HG03575 (cell line): ENCODE results near the gene SPDYE18.
"Not testable (repeated sequence)": the region's sequence is repeated elsewhere in the genome, so short reads cannot be mapped to it uniquely, and the experiment has no call there.

Experiments
- ATAC-seq: cut with Tn5 transposase; IDR thresholded peaks from one replicate; pipeline ENCODE4 v1.9.1; 2021; ENCODE audit not compliant: unreplicated experiment, insufficient number of reproducible peaks, low FRiP score; ENCODE audit errors: extremely low read depth

Gene SPDYE18

GRCh38 chr7:77062557-77062956 is at the start of gene SPDYE18:
Gene SPDYE18 (minus strand): TSS chr7:77062558. CDS start chr7:77060512, 2,046 bp downstream.
- not testable (repeated sequence) for ATAC-seq

- not testable (repeated sequence) for ATAC-seq
These were observed 46.0 kb upstream of the SPDYE18 start for GRCh38 chr7:77108362-77108761.

GRCh38 chr7:77107659-77108058 is 45.3 kb upstream of the SPDYE18 start:
- not testable (repeated sequence) for ATAC-seq

- ATAC-seq, result not testable (repeated sequence)
These were observed 43.5 kb upstream of the SPDYE18 start for GRCh38 chr7:77105904-77106303.

- ATAC-seq, result not testable (repeated sequence)
These were observed 40.3 kb upstream of the SPDYE18 start for GRCh38 chr7:77102671-77103070.

- ATAC-seq, result not testable (repeated sequence)
These were observed 38.8 kb upstream of the SPDYE18 start for GRCh38 chr7:77101187-77101586.

- not testable (repeated sequence) for ATAC-seq
These were observed 38.1 kb upstream of the SPDYE18 start for GRCh38 chr7:77100501-77100900.

GRCh38 chr7:77092301-77092700 is 29.9 kb upstream of the SPDYE18 start:
- ATAC-seq, result not testable (repeated sequence)

- ATAC-seq, result not testable (repeated sequence)
These were observed 19.8 kb upstream of the SPDYE18 start for GRCh38 chr7:77082192-77082591.

- ATAC-seq, result not testable (repeated sequence)
These were observed 17.9 kb upstream of the SPDYE18 start for GRCh38 chr7:77080236-77080635.

GRCh38 chr7:77079624-77080023 is 17.3 kb upstream of the SPDYE18 start:
- ATAC-seq, result not testable (repeated sequence)

- not testable (repeated sequence) for ATAC-seq
These were observed 16.8 kb upstream of the SPDYE18 start for GRCh38 chr7:77079112-77079511.

GRCh38 chr7:77077060-77077459 is 14.7 kb upstream of the SPDYE18 start:
- not testable (repeated sequence) for ATAC-seq

- ATAC-seq, result not testable (repeated sequence)
These were observed 12.5 kb upstream of the SPDYE18 start for GRCh38 chr7:77074786-77075396.

- not testable (repeated sequence) for ATAC-seq
These were observed 8.8 kb upstream of the SPDYE18 start for GRCh38 chr7:77071108-77071507.

- ATAC-seq, result not testable (repeated sequence)
These were observed 3.5 kb upstream of the SPDYE18 start for GRCh38 chr7:77065869-77066268.

GRCh38 chr7:77063732-77064131 is 1.4 kb upstream of the SPDYE18 start:
- ATAC-seq, result not testable (repeated sequence)

GRCh38 chr7:77032261-77032660 is 30.1 kb downstream of the SPDYE18 start, which contains the start of gene SPDYE17:
Gene SPDYE17 (minus strand): TSS chr7:77032361. CDS start chr7:77030570, 1,791 bp downstream.
- not testable (repeated sequence) for ATAC-seq

- not testable (repeated sequence) for ATAC-seq
These were observed 36.0 kb downstream of the SPDYE18 start for GRCh38 chr7:77026349-77026748.

GRCh38 chr7:77010074-77010680 is 52.2 kb downstream of the SPDYE18 start:
- not testable (repeated sequence) for ATAC-seq
